NCI-H526 (cell line): ENCODE data around the gene KLHL10.

ENCODE experiments used
- DNase-seq, 2 experiments: peaks; one replicate each; lab custom pipeline; 2025; lab: John Stamatoyannopoulos, UW

KLHL10 gene

DNA sequence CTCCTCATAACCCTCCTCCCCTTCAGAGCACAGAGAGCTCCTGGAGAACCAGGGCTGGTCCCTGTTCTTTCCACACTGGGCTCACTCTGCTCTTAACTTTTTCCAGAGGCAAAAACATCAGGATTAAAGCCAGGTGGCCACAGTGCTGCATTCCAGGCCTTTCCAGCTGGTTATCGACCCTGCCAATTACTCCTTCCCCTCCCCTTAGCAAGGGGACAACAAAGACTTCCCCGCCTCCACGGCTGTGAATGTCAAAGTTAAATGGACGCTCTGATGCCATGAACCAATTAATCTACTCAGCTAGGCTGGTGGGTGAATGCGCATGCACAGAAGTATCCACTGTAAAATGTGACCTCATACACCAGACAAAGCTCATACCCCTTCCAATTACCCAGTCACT, 58.0 kb downstream of the KLHL10 start:
- no peak for DNase-seq

DNA sequence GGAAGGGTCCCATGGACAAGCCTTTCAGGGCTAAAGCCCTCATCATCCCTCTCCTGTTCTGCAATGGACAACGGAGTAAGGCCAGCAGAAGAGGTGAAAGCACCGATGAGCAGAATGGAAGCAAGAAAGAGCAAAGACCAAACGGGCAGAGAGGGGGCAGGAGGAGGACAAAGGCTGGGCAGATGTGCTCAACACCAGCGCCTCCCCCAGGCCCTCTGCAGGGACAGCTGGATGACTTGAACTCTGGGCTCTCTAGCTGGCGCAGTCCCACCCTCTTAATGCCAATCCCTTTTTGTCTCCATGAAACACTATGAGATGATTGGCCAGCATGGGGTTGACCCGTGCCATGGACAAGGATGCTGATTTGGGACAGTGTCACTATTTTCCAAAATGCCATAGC, 59.1 kb downstream of the KLHL10 start:
- DNase-seq: no peak
